Measurements from ENCODE around the gene HBE1.
A peak's percentile ranks its signal among the peaks of the same experiment; 100 is the strongest.

HBE1 gene

GRCh38 chr11:5290106-5290505 is 20.4 kb upstream of the HBE1 start:
- Mint-ChIP-seq H3K27me3 (no peaks in the 10 kb centered on the region), H3K9me3 (no peaks in the 10 kb centered on the region), H3K4me3 (no peak overlapping the region), H3K27ac (no peak overlapping the region), H3K4me1 (no peaks in the 10 kb centered on the region), H3K36me3 (ENCODE audit: low read depth) (no peaks in the 10 kb centered on the region)
- DNase-seq (no peak), ATAC-seq (no peak)

GRCh38 chr11:5289696-5290095 is 20.0 kb upstream of the HBE1 start:
- Mint-ChIP-seq H3K27ac (no peak overlapping the region), H3K27me3 (no peaks in the 10 kb centered on the region), H3K4me3 (no peak overlapping the region), H3K9me3 (no peaks in the 10 kb centered on the region), H3K36me3 (ENCODE audit: low read depth) (no peaks in the 10 kb centered on the region), H3K4me1 (no peaks in the 10 kb centered on the region)
- DNase-seq (no peak), ATAC-seq (no peak)

- Mint-ChIP-seq H3K27me3 (no peaks in the 10 kb centered on the region), H3K4me1 (no peaks in the 10 kb centered on the region), H3K9me3 (no peaks in the 10 kb centered on the region), H3K36me3 (ENCODE audit: low read depth) (no peaks in the 10 kb centered on the region), H3K4me3 (no peak overlapping the region), H3K27ac (no peak overlapping the region)
- DNase-seq, result no peak
- no peak for ATAC-seq
Observed at GRCh38 chr11:5288906-5289550, 19.3 kb upstream of the HBE1 start.

GRCh38 chr11:5288108-5288905 is 18.6 kb upstream of the HBE1 start:
- Mint-ChIP-seq H3K9me3 (no peaks in the 10 kb centered on the region), H3K36me3 (ENCODE audit: low read depth) (no peaks in the 10 kb centered on the region), H3K27me3 (no peaks in the 10 kb centered on the region), H3K27ac (no peak overlapping the region), H3K4me3 (no peak overlapping the region), H3K4me1 (no peaks in the 10 kb centered on the region)
- ATAC-seq (no peak), DNase-seq (no peak)

- Mint-ChIP-seq H3K27me3 (no peaks in the 10 kb centered on the region), H3K27ac (no peak overlapping the region), H3K4me3 (no peak overlapping the region), H3K9me3 (no peaks in the 10 kb centered on the region), H3K36me3 (ENCODE audit: low read depth) (no peaks in the 10 kb centered on the region), H3K4me1 (no peaks in the 10 kb centered on the region)
- no peak for ATAC-seq
- DNase-seq, result no peak
Observed at GRCh38 chr11:5286901-5287300, 17.2 kb upstream of the HBE1 start.

GRCh38 chr11:5286351-5286750 is 16.6 kb upstream of the HBE1 start:
- H3K4me3 Mint-ChIP-seq, result no peak overlapping the region
- ATAC-seq, result no peak
- no peaks in the 10 kb centered on the region for H3K27me3 Mint-ChIP-seq
- no peak overlapping the region for H3K27ac Mint-ChIP-seq
- DNase-seq, result no peak
- H3K9me3 Mint-ChIP-seq, result no peaks in the 10 kb centered on the region
- no peaks in the 10 kb centered on the region for H3K36me3 Mint-ChIP-seq (ENCODE audit: low read depth)
- H3K4me1 Mint-ChIP-seq, result no peaks in the 10 kb centered on the region

GRCh38 chr11:5285703-5286340 is 16.1 kb upstream of the HBE1 start:
- Mint-ChIP-seq H3K27ac (no peak overlapping the region), H3K9me3 (no peaks in the 10 kb centered on the region), H3K4me3 (no peak overlapping the region), H3K4me1 (no peaks in the 10 kb centered on the region), H3K36me3 (ENCODE audit: low read depth) (no peaks in the 10 kb centered on the region), H3K27me3 (no peaks in the 10 kb centered on the region)
- ATAC-seq, result no peak
- DNase-seq, result no peak

- Mint-ChIP-seq H3K9me3 (no peaks in the 10 kb centered on the region), H3K4me3 (no peak overlapping the region), H3K27me3 (peaks cover 2% of the 10 kb centered on the region), H3K27ac (no peak overlapping the region), H3K4me1 (no peaks in the 10 kb centered on the region), H3K36me3 (ENCODE audit: low read depth) (no peaks in the 10 kb centered on the region)
- DNase-seq (no peak), ATAC-seq (no peak)
Observed at GRCh38 chr11:5284637-5285036, 14.9 kb upstream of the HBE1 start.

- peaks cover 2% of the 10 kb centered on the region for H3K27me3 Mint-ChIP-seq
- no peaks in the 10 kb centered on the region for H3K4me1 Mint-ChIP-seq
- DNase-seq (no peak), ATAC-seq (no peak)
- H3K36me3 Mint-ChIP-seq (ENCODE audit: low read depth), result no peaks in the 10 kb centered on the region
- H3K27ac Mint-ChIP-seq, result no peak overlapping the region
- no peak overlapping the region for H3K4me3 Mint-ChIP-seq
- H3K9me3 Mint-ChIP-seq, result no peaks in the 10 kb centered on the region
Observed at GRCh38 chr11:5283882-5284281, 14.1 kb upstream of the HBE1 start.

GRCh38 chr11:5283086-5283485 is 13.3 kb upstream of the HBE1 start:
- no peak for ATAC-seq

GRCh38 chr11:5282628-5283027 is 12.9 kb upstream of the HBE1 start:
- no peak for ATAC-seq
- H3K36me3 Mint-ChIP-seq (ENCODE audit: low read depth), result no peaks in the 10 kb centered on the region
- no peak overlapping the region for H3K4me3 Mint-ChIP-seq
- no peaks in the 10 kb centered on the region for H3K4me1 Mint-ChIP-seq
- no peaks in the 10 kb centered on the region for H3K9me3 Mint-ChIP-seq
- no peak for DNase-seq
- H3K27me3 Mint-ChIP-seq, result peaks cover 2% of the 10 kb centered on the region
- no peak overlapping the region for H3K27ac Mint-ChIP-seq

More at GRCh38 chr11:5283086-5283485, 13.3 kb upstream of the HBE1 start:
- no peaks in the 10 kb centered on the region for H3K4me1 Mint-ChIP-seq
- H3K27me3 Mint-ChIP-seq, result peaks cover 2% of the 10 kb centered on the region
- H3K36me3 Mint-ChIP-seq (ENCODE audit: low read depth), result no peaks in the 10 kb centered on the region
- no peak overlapping the region for H3K4me3 Mint-ChIP-seq
- no peak overlapping the region for H3K27ac Mint-ChIP-seq
- H3K9me3 Mint-ChIP-seq, result no peaks in the 10 kb centered on the region
- DNase-seq, result no peak

GRCh38 chr11:5281596-5281995 is 11.9 kb upstream of the HBE1 start:
- Mint-ChIP-seq H3K4me3 (no peak overlapping the region), H3K4me1 (no peaks in the 10 kb centered on the region), H3K36me3 (ENCODE audit: low read depth) (no peaks in the 10 kb centered on the region), H3K27ac (no peak overlapping the region), H3K9me3 (no peaks in the 10 kb centered on the region), H3K27me3 (peaks cover 2% of the 10 kb centered on the region)
- DNase-seq (no peak), ATAC-seq (no peak)

GRCh38 chr11:5280582-5281102 is 10.9 kb upstream of the HBE1 start:
- Mint-ChIP-seq H3K4me1 (no peaks in the 10 kb centered on the region), H3K36me3 (ENCODE audit: low read depth) (no peaks in the 10 kb centered on the region), H3K27ac (no peak overlapping the region), H3K4me3 (no peak overlapping the region), H3K27me3 (peaks cover 2% of the 10 kb centered on the region), H3K9me3 (no peaks in the 10 kb centered on the region)
- DNase-seq, result peak; percentile 8
- ATAC-seq, result no peak

GRCh38 chr11:5279471-5280090 is 9.8 kb upstream of the HBE1 start:
- no peak for ATAC-seq

More at GRCh38 chr11:5279471-5280090, 9.8 kb upstream of the HBE1 start:
- no peak overlapping the region for H3K4me3 Mint-ChIP-seq
- no peaks in the 10 kb centered on the region for H3K4me1 Mint-ChIP-seq
- H3K27ac Mint-ChIP-seq, result no peak overlapping the region
- H3K9me3 Mint-ChIP-seq, result no peaks in the 10 kb centered on the region
- peaks cover 2% of the 10 kb centered on the region for H3K27me3 Mint-ChIP-seq
- DNase-seq, result no peak
- H3K36me3 Mint-ChIP-seq (ENCODE audit: low read depth), result no peaks in the 10 kb centered on the region
